Ovary (tissue), 9 donors: ENCODE data around the gene CRKL. TPM values are rescaled to one million over a fixed set of nuclear protein-coding genes. Genes with fewer than 3 reads are reported as not detected.

Source experiments
- DNase-seq, 5 donors: peaks; one replicate each; pipeline ENCODE4 v3.0.0-alpha.2; 2019 to 2020
- H3K27ac ChIP-seq, 2 donors: fragments of 200-600 bp; one replicate each; pipeline versions ENCODE4 v1.5.1 to v1.8.0; 2019 to 2022
- H3K27me3 ChIP-seq: fragments of 200-600 bp; one replicate; pipeline ENCODE4 v1.8.0; 2022
- H3K36me3 ChIP-seq: fragments of 200-600 bp; sonication (generic); one replicate; pipeline ENCODE4 v1.5.1; 2019
- H3K4me1 ChIP-seq: one replicate; pipeline ENCODE4 v1.8.1; 2013; ENCODE audit warnings: mild to moderate bottlenecking, moderate library complexity; ENCODE audit not compliant: insufficient read depth
- H3K4me3 ChIP-seq: fragments of 200-600 bp; sonication (generic); one replicate; pipeline ENCODE4 v1.5.1; 2017
- H3K9me3 ChIP-seq, 2 donors: fragments of 200-600 bp in 1 of 2; sonication (generic) in 1 of 2; one replicate each; pipeline versions ENCODE4 v1.5.1 to v1.8.1; 2013 to 2019; ENCODE audit warnings: mild to moderate bottlenecking in 1 of 2, moderate library complexity in 1 of 2
- CTCF ChIP-seq, 3 donors: fragments of 450-650 bp in 2 of 3; fragments of 200-600 bp in 1 of 3; IDR thresholded peaks; one replicate each; pipeline versions ENCODE4 v1.5.1 to v1.8.0; 2016 to 2022; ENCODE audit warnings: antibody characterized with exemption in 3 of 3, mild to moderate bottlenecking in 1 of 3
- EP300 ChIP-seq: sonication (generic); formaldehyde crosslinking; IDR thresholded peaks from one replicate; pipeline ENCODE4 v1.6.1; 2017; ENCODE audit warnings: antibody characterized with exemption
- POLR2A ChIP-seq: fragments of 450-650 bp; IDR thresholded peaks from one replicate; pipeline ENCODE4 v1.6.1; 2017; ENCODE audit warnings: antibody characterized with exemption, mild to moderate bottlenecking, moderate library complexity
- WGBS, 3 donors: extraction: QIAGEN DNeasy Blood & Tissue Kit in 1 of 3; methylation state at CpG; one replicate each; pipeline versions ENCODE4 v1.1.5 to v1.1.7; 2013 to 2017; 5-methylcytosine and 5-hydroxymethylcytosine counted together
- intact Hi-C, 4 donors: fragments of 100-400 bp; cut with DNase I; formaldehyde crosslinking; loops; one replicate each; pipeline versions ENCODE4 v1.11.0 to v1.15.1; 2022 to 2023
- polyA plus RNA-seq, 2 donors: library from polyadenylated mRNA; stranded (reverse); fragments of 200-250 nt in 1 of 2; fragments of 350-450 nt in 1 of 2; fragmentation: Illumina TruSeq in 1 of 2; extraction: RNeasy Lipid Tissue Mini Kit (QIAGEN cat#74804) in 1 of 2; gene quantifications; one replicate each; pipeline ENCODE4 v1.2.3, GENCODE V29; 2013 to 2014
- total RNA-seq, 7 donors: library from RNA; depleted of rRNA in 2 of 7; stranded (reverse); fragments of >200 nt in 2 of 7; fragmentation: NEBNext Ultra II Directional in 3 of 7; extraction: Animal tissue kit (Norgen Biotek cat#: 25700) in 3 of 7; gene quantifications; one replicate each; pipeline versions ENCODE4 v1.1.0 to v1.2.4, GENCODE V29; 2016 to 2023
- donor health status: DM: no; HTN: no; CAD: no; lungs with moderate emphysema.
- donor health status: DM: no; HTN: no; CAD: no.
- donor health status: Bipolar disorder and iron deficiency.
- donor health status: DM: yes; HTN: yes; CAD: no.
- donor health status: DM: no; HTN: no; CAD: no.
- donor health status: DM: yes; HTN: yes; CAD: no.

Gene CRKL
- total and polyA plus RNA-seq, 9 donors, result 22.7 to 71.5 (median 51.5) TPM

- no peaks in the 10 kb centered on the region for H3K27me3 ChIP-seq
- TF ChIP-seq CTCF (IDR thresholded peaks at IDR 0.05) (no peak), EP300 (no peak), POLR2A (no peak)
- intact Hi-C loops, result no loop called here
- no peaks in the 10 kb centered on the region for H3K36me3 ChIP-seq
- H3K9me3 ChIP-seq, result no peaks in the 10 kb centered on the region
- 65 to 80% (median 66%) methylated on average over 6 of the region's 6 CpGs for WGBS, 3 donors
- no peak overlapping the region for H3K27ac ChIP-seq
- no peak for DNase-seq
- H3K4me3 ChIP-seq, result no peak overlapping the region
- H3K4me1 ChIP-seq, result no peaks in the 10 kb centered on the region
These were observed 7.5 kb upstream of the CRKL start for GRCh38 chr22:20909543-20910303.

GRCh38 chr22:20912494-20912893 is 4.7 kb upstream of the CRKL start:
- TF ChIP-seq POLR2A (no peak), EP300 (no peak), CTCF (IDR thresholded peaks at IDR 0.05) (no peak)
- Histone ChIP-seq H3K9me3 (no peaks in the 10 kb centered on the region), H3K36me3 (no peaks in the 10 kb centered on the region), H3K27ac (no peak overlapping the region), H3K4me1 (no peaks in the 10 kb centered on the region), H3K4me3 (no peak overlapping the region), H3K27me3 (no peaks in the 10 kb centered on the region)
- intact Hi-C loops, result no loop called here
- no peak for DNase-seq
- 91 to 92% (median 91%) methylated on average over 6 of the region's 6 CpGs for WGBS, 3 donors

- peak in 1 of 5 donors; percentile 18 for DNase-seq
- H3K27ac ChIP-seq, result no peak overlapping the region
- intact Hi-C loops, result loop anchor here in 1 of 4 donors (5.0 kb wide), 1 partner anchor 56 kb away; no protein-coding TSS in a partner anchor
These were observed 1.5 kb downstream of the CRKL start for GRCh38 chr22:20918663-20919218.

GRCh38 chr22:20919718-20920117 is 2.5 kb downstream of the CRKL start:
- Histone ChIP-seq H3K4me1 (peaks cover 7% of the 10 kb centered on the region), H3K27me3 (no peaks in the 10 kb centered on the region), H3K36me3 (no peaks in the 10 kb centered on the region), H3K27ac (no peak overlapping the region), H3K4me3 (peak overlapping the region; percentile 91), H3K9me3 (no peaks in the 10 kb centered on the region)
- TF ChIP-seq POLR2A, result no peak
- TF ChIP-seq EP300, result no peak
- DNase-seq, result no peak
- 8 to 10% (median 9%) methylated on average over 4 of the region's 4 CpGs for WGBS, 3 donors
- intact Hi-C loops, result loop anchor here in 1 of 4 donors (5.0 kb wide), 1 partner anchor 57 kb away; no protein-coding TSS in a partner anchor

More at GRCh38 chr22:20918663-20919218, 1.5 kb downstream of the CRKL start:
- H3K4me1 ChIP-seq, result peaks cover 7% of the 10 kb centered on the region
- H3K4me3 ChIP-seq, result peak overlapping the region; percentile 91
- no peaks in the 10 kb centered on the region for H3K36me3 ChIP-seq
- H3K27me3 ChIP-seq, result no peaks in the 10 kb centered on the region
- WGBS, 3 donors, result 0 to 1% (median 1%) methylated on average over 19 of the region's 19 CpGs
- H3K9me3 ChIP-seq, result no peaks in the 10 kb centered on the region
- TF ChIP-seq POLR2A (no peak), EP300 (no peak), CTCF (IDR thresholded peaks at IDR 0.05) (no peak)

- WGBS, 3 donors, result 62 to 71% (median 66%) methylated on average over 3 of the region's 3 CpGs
- H3K4me1 ChIP-seq, result peaks cover 7% of the 10 kb centered on the region
- H3K4me3 ChIP-seq, result no peak overlapping the region
- no peaks in the 10 kb centered on the region for H3K36me3 ChIP-seq
- intact Hi-C loops, result no loop called here
- H3K9me3 ChIP-seq, result no peaks in the 10 kb centered on the region
- H3K27ac ChIP-seq, result no peak overlapping the region
- no peak for DNase-seq
- no peaks in the 10 kb centered on the region for H3K27me3 ChIP-seq
- TF ChIP-seq POLR2A (no peak), EP300 (no peak), CTCF (IDR thresholded peaks at IDR 0.05) (no peak)
These were observed 3.6 kb downstream of the CRKL start for GRCh38 chr22:20920881-20921203.
